T-helper 17 cell (primary cell): ENCODE measurements around the gene DUS1L. TPM values are rescaled to one million over a fixed set of nuclear protein-coding genes. Genes with fewer than 3 reads are reported as not detected.

Experiments used
- ATAC-seq: fragments of 150-1000 bp; cut with Tn5 transposase; 2 replicates; pipeline ENCODE4 v1.10.0; 2021; ENCODE audit warnings: mild to moderate bottlenecking, moderate library complexity
- DNase-seq, 3 donors: peaks; one replicate each; pipeline versions ENCODE4 v3.0.0 to v3.0.0-alpha.2; 2020 to 2021
- H3K9me3 ChIP-seq: one replicate; pipeline ENCODE4 v1.7.0; 2013; ENCODE audit warnings: low read length, mild to moderate bottlenecking; ENCODE audit not compliant: control insufficient read depth, poor library complexity, severe bottlenecking
- H3K27ac Mint-ChIP-seq: one replicate; pipeline ENCODE4 v1.8.0; 2022; ENCODE audit warnings: mild to moderate bottlenecking, moderate library complexity, mixed read lengths
- H3K27me3 Mint-ChIP-seq: one replicate; pipeline ENCODE4 v1.8.0; 2022; ENCODE audit warnings: mixed read lengths
- H3K36me3 Mint-ChIP-seq: one replicate; pipeline ENCODE4 v1.8.0; 2022; ENCODE audit warnings: low read depth, mixed read lengths
- H3K4me1 Mint-ChIP-seq: one replicate; pipeline ENCODE4 v1.8.0; 2022; ENCODE audit warnings: mild to moderate bottlenecking, mixed read lengths
- H3K4me3 Mint-ChIP-seq: one replicate; pipeline ENCODE4 v1.8.0; 2022; ENCODE audit warnings: mild to moderate bottlenecking, moderate library complexity, mixed read lengths
- total RNA-seq, 4 donors: library from RNA in 2 of 4; stranded (reverse) in 2 of 4; gene quantifications; one replicate each; pipeline ENCODE4 v1.2.3 and lab custom pipeline; 2022 to 2026

Gene DUS1L
- total RNA-seq: 100 to 1,000 TPM; 130 to 131 TPM
- total RNA-seq (lab: John Stamatoyannopoulos, UW): 106 to 166 reads per million in 2 donors

DNA sequence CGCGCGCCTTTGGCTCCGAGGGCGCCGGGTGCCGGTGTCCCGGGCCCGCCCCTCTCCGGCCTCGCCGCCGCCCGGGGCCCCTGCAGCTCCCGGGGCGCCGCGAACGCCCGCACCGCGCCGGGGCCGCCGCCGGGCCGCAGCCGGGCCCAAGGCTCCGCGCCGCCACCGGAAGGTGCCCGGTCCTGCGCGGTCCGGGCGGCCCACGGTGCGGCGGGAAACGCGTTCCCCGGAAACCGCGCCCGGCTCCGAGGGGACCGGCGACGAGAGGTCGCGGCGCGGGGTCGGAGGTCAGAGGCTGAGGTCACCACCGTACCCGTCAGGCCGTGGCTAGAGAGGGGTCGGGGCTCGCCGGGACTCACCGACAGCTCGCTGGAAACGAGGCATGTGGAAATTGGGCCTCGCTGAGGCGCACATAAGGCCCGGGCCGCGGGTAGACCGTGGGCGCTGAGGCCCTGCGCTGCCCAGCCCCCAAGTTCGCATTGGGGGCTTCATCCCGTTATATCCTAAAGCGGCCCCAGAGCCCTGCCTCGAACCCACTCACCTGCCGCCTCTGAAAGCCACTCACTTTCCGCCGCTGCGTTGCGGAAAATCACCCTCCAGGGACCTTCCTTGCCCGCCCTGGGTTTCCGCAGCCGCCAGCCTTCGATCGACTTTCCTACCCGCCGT lies at the start of gene DUS1L:
Gene DUS1L, minus strand, starts transcription at position 167 of the 666 bp plus-strand sequence. CDS start 745 bp downstream, outside the sequence.
- peaks cover 4% of the 10 kb centered on the region for H3K4me1 Mint-ChIP-seq
- no peaks in the 10 kb centered on the region for H3K27me3 Mint-ChIP-seq
- H3K27ac Mint-ChIP-seq: peak within 1 kb of the TSS; percentile 87
- ATAC-seq: peak; percentile 92
- no peaks in the 10 kb centered on the region for H3K36me3 Mint-ChIP-seq
- H3K4me3 Mint-ChIP-seq: peak within 1 kb of the TSS; percentile 89
- DNase-seq: peak; percentile 54 to 74 (median 66)
- H3K9me3 ChIP-seq: no peaks in the 10 kb centered on the region

DNA sequence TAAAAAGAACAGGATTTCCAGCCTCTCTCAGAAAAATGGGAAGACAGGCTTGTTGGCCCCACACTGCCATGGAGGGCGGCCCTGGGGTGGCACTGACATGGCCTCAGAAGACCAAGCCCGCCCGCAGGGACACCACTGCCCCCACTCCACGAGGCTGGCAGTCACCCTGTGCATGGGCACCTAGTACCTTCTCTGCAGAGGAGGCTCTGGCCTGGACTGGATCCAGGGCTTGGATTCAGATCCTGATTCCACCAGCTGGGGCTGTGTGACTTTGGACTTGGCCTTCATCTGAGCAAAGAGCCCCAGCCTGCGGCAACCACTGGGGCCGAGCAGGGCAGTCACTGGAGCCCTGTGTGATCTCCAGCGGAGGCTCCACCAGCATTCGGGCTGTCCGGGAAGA lies 49.3 kb upstream of the DUS1L start:
- ATAC-seq (no peak), DNase-seq (no peak)
- no peak overlapping the region for H3K4me3 Mint-ChIP-seq
- H3K9me3 ChIP-seq: no peaks in the 10 kb centered on the region
- no peaks in the 10 kb centered on the region for H3K27me3 Mint-ChIP-seq
- no peak overlapping the region for H3K27ac Mint-ChIP-seq
- H3K36me3 Mint-ChIP-seq: no peaks in the 10 kb centered on the region
- H3K4me1 Mint-ChIP-seq: peaks cover 5% of the 10 kb centered on the region

DNA sequence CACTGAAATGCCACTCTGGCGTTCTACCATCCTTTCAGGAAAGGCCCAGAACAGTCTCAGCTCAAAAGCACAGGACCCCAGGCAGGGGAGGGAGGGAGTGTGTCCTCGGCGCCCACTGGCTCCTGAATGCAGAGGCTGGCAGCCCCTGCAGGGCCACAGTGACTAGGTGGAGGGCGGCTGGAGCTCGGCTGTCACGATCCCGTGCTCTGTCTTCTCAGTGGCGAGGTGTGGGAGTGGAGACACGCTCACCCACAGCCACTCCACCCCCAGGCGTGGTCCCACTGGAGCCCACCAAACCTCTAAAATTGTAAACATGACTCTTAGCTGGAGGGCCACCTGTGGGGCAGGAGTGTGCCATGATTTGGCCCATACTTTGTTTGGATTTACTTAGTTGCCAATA lies 48.8 kb upstream of the DUS1L start:
- H3K27ac Mint-ChIP-seq: no peak overlapping the region
- no peaks in the 10 kb centered on the region for H3K36me3 Mint-ChIP-seq
- peaks cover 4% of the 10 kb centered on the region for H3K4me1 Mint-ChIP-seq
- no peak overlapping the region for H3K4me3 Mint-ChIP-seq
- no peaks in the 10 kb centered on the region for H3K27me3 Mint-ChIP-seq
- H3K9me3 ChIP-seq: no peaks in the 10 kb centered on the region
- DNase-seq: no peak
- ATAC-seq: no peak

DNA sequence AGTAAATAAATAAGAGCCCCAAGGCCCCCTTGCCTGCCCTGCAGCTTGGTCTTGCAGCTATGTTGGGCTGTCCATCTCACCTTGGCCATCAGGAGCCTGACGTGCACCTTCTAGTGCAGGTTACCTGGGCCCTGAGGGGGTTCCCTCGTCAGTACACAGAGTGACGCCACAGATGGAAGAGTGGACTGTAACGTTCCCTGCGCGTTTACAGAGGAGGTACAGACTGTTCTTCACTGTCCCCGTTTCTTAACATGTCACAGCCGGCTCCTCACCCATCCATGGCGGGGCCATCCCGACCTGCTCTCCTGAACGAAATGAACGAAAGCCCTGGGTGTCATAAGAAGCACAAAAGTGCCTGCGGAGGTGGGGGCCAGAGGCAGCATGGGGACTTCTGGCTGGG lies 48.3 kb upstream of the DUS1L start:
- ATAC-seq: no peak
- no peaks in the 10 kb centered on the region for H3K36me3 Mint-ChIP-seq

GRCh38 chr17:82113422-82113821 lies 47.8 kb upstream of the DUS1L start:
- Mint-ChIP-seq H3K4me1 (peaks cover 7% of the 10 kb centered on the region), H3K27ac (peak overlapping the region; percentile 32), H3K36me3 (no peaks in the 10 kb centered on the region), H3K27me3 (no peaks in the 10 kb centered on the region), H3K4me3 (no peak overlapping the region)
- DNase-seq (no peak), ATAC-seq (no peak)
- no peaks in the 10 kb centered on the region for H3K9me3 ChIP-seq

More for the DNA sequence above, 48.3 kb upstream of the DUS1L start:
- H3K4me1 Mint-ChIP-seq: peaks cover 6% of the 10 kb centered on the region
- DNase-seq: no peak
- no peak overlapping the region for H3K4me3 Mint-ChIP-seq
- no peaks in the 10 kb centered on the region for H3K27me3 Mint-ChIP-seq
- H3K27ac Mint-ChIP-seq: peak overlapping the region; percentile 32
- no peaks in the 10 kb centered on the region for H3K9me3 ChIP-seq

DNA sequence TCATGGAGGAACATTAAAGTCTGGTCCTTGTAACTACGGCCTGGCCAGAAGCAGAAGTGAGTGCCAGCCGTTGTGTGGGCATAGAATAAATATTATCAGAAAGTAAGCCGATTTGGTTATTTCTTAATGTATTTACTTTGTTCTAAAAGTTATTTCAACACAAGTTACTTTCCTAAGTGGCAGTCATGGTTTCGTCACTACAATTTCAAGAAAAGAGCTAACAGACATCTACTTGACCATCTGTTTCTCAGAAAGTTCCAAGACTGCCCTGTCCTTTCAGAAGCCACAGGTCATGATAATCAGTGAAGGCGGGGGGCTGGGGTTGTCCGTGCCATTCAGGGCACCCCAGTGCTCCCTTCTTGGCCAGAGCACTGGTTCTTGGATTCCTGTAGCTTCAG lies 47.3 kb upstream of the DUS1L start:
- Mint-ChIP-seq H3K27ac (peak overlapping the region; percentile 32), H3K27me3 (no peaks in the 10 kb centered on the region), H3K4me1 (peaks cover 8% of the 10 kb centered on the region), H3K4me3 (no peak overlapping the region), H3K36me3 (no peaks in the 10 kb centered on the region)
- DNase-seq: no peak
- H3K9me3 ChIP-seq: no peaks in the 10 kb centered on the region
- ATAC-seq: no peak

- no peak overlapping the region for H3K4me3 Mint-ChIP-seq
- DNase-seq: no peak
- H3K36me3 Mint-ChIP-seq: no peaks in the 10 kb centered on the region
- H3K27ac Mint-ChIP-seq: no peak overlapping the region
- no peaks in the 10 kb centered on the region for H3K9me3 ChIP-seq
- H3K4me1 Mint-ChIP-seq: peaks cover 6% of the 10 kb centered on the region
- H3K27me3 Mint-ChIP-seq: no peaks in the 10 kb centered on the region
- no peak for ATAC-seq
These were observed 46.7 kb upstream of the DUS1L start for GRCh38 chr17:82112181-82112913.

GRCh38 chr17:82110298-82110697 lies 44.7 kb upstream of the DUS1L start:
- ATAC-seq (no peak), DNase-seq (no peak)
- Mint-ChIP-seq H3K36me3 (no peaks in the 10 kb centered on the region), H3K27ac (peak overlapping the region; percentile 70), H3K4me3 (no peak overlapping the region), H3K27me3 (no peaks in the 10 kb centered on the region), H3K4me1 (peaks cover 15% of the 10 kb centered on the region)
- no peaks in the 10 kb centered on the region for H3K9me3 ChIP-seq

- H3K27ac Mint-ChIP-seq: no peak overlapping the region
- peaks cover 18% of the 10 kb centered on the region for H3K4me1 Mint-ChIP-seq
- no peak for ATAC-seq
- no peak overlapping the region for H3K4me3 Mint-ChIP-seq
- H3K36me3 Mint-ChIP-seq: no peaks in the 10 kb centered on the region
- no peaks in the 10 kb centered on the region for H3K27me3 Mint-ChIP-seq
- no peaks in the 10 kb centered on the region for H3K9me3 ChIP-seq
- no peak for DNase-seq
These were observed 43.4 kb upstream of the DUS1L start for GRCh38 chr17:82108961-82109475.

GRCh38 chr17:82108496-82108945 lies 42.9 kb upstream of the DUS1L start:
- no peak for DNase-seq
- no peak for ATAC-seq
- Mint-ChIP-seq H3K4me1 (peaks cover 18% of the 10 kb centered on the region), H3K36me3 (no peaks in the 10 kb centered on the region), H3K27ac (peak overlapping the region; percentile 93), H3K4me3 (no peak overlapping the region), H3K27me3 (no peaks in the 10 kb centered on the region)
- no peaks in the 10 kb centered on the region for H3K9me3 ChIP-seq

DNA sequence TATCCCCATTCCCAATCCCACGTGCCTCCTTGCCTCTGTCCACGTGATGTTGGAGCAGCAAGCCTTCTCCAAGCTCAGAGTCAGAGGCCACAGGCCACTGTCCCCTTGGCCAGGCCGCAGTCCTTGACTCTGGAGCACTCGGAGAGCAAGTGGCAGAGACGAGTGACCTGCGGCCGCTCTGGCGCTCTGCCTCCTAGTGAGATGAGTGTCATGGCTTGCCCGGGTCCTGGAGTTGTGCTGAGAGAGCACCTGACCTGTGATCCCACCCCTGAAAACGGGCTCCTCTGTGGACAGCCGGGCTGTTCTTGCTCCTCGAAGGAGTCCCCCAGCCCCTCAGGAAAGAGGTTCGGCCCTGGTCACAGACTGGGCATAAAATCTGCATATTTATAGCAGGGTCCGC lies 42.4 kb upstream of the DUS1L start:
- Mint-ChIP-seq H3K27ac (peak overlapping the region; percentile 93), H3K36me3 (no peaks in the 10 kb centered on the region), H3K27me3 (no peaks in the 10 kb centered on the region), H3K4me3 (no peak overlapping the region), H3K4me1 (peaks cover 20% of the 10 kb centered on the region)
- DNase-seq: no peak
- no peaks in the 10 kb centered on the region for H3K9me3 ChIP-seq
- no peak for ATAC-seq

- Mint-ChIP-seq H3K36me3 (no peaks in the 10 kb centered on the region), H3K4me3 (no peak overlapping the region), H3K4me1 (peaks cover 20% of the 10 kb centered on the region), H3K27ac (peak overlapping the region; percentile 93), H3K27me3 (no peaks in the 10 kb centered on the region)
- ATAC-seq: no peak
- no peak for DNase-seq
- H3K9me3 ChIP-seq: no peaks in the 10 kb centered on the region
These were observed 41.8 kb upstream of the DUS1L start for GRCh38 chr17:82107341-82107860.

GRCh38 chr17:82106688-82107305 lies 41.2 kb upstream of the DUS1L start:
- H3K4me1 Mint-ChIP-seq: peaks cover 20% of the 10 kb centered on the region
- H3K36me3 Mint-ChIP-seq: no peaks in the 10 kb centered on the region

More at GRCh38 chr17:82106688-82107305, 41.2 kb upstream of the DUS1L start:
- H3K4me3 Mint-ChIP-seq: peak overlapping the region; percentile 93
- H3K27ac Mint-ChIP-seq: peak overlapping the region; percentile 93
- H3K9me3 ChIP-seq: no peaks in the 10 kb centered on the region
- DNase-seq (no peak), ATAC-seq (peak; percentile 46)
- no peaks in the 10 kb centered on the region for H3K27me3 Mint-ChIP-seq
